GM19328 (cell line): ENCODE measurements around the gene ATXN10.
"Not testable (repeated sequence)": the region's sequence is repeated elsewhere in the genome, so short reads cannot be mapped to it uniquely, and the experiment has no call there.

Source experiments
- ATAC-seq: cut with Tn5 transposase; IDR thresholded peaks from one replicate; pipeline ENCODE4 v1.9.1; 2021; ENCODE audit warnings: mild to moderate bottlenecking, moderate library complexity; ENCODE audit not compliant: unreplicated experiment

Gene ATXN10

GRCh38 chr22:45677063-45677462, 5.4 kb downstream of the ATXN10 start:
- ATAC-seq = no peak

GRCh38 chr22:45678961-45679912, 7.6 kb downstream of the ATXN10 start:
- no peak for ATAC-seq

GRCh38 chr22:45680932-45681700, 9.5 kb downstream of the ATXN10 start:
- ATAC-seq = no peak

GRCh38 chr22:45682064-45682463, 10.4 kb downstream of the ATXN10 start:
- no peak for ATAC-seq

GRCh38 chr22:45682773-45683172, 11.1 kb downstream of the ATXN10 start:
- ATAC-seq = not testable (repeated sequence)

GRCh38 chr22:45683248-45683647, 11.6 kb downstream of the ATXN10 start:
- ATAC-seq = no peak

- ATAC-seq = no peak
Measured at GRCh38 chr22:45683680-45684079, 12.0 kb downstream of the ATXN10 start.

GRCh38 chr22:45684169-45684568, 12.5 kb downstream of the ATXN10 start:
- no peak for ATAC-seq

- ATAC-seq = no peak
Measured at GRCh38 chr22:45684752-45685574, 13.3 kb downstream of the ATXN10 start.

GRCh38 chr22:45686004-45686403, 14.4 kb downstream of the ATXN10 start:
- no peak for ATAC-seq

- no peak for ATAC-seq
Measured at GRCh38 chr22:45686836-45687235, 15.2 kb downstream of the ATXN10 start.

- ATAC-seq = no peak
Measured at GRCh38 chr22:45688600-45689080, 17.0 kb downstream of the ATXN10 start.

GRCh38 chr22:45689211-45689610, 17.6 kb downstream of the ATXN10 start:
- ATAC-seq = no peak

GRCh38 chr22:45690008-45690407, 18.4 kb downstream of the ATXN10 start:
- no peak for ATAC-seq

GRCh38 chr22:45692549-45692948, 20.9 kb downstream of the ATXN10 start:
- no peak for ATAC-seq

- ATAC-seq = no peak
Measured at GRCh38 chr22:45693835-45694234, 22.2 kb downstream of the ATXN10 start.

GRCh38 chr22:45696227-45696626, 24.6 kb downstream of the ATXN10 start:
- no peak for ATAC-seq

GRCh38 chr22:45698094-45698493, 26.5 kb downstream of the ATXN10 start:
- ATAC-seq = no peak

GRCh38 chr22:45702981-45703380, 31.3 kb downstream of the ATXN10 start:
- ATAC-seq = no peak

- ATAC-seq = no peak
Measured at GRCh38 chr22:45703758-45704157, 32.1 kb downstream of the ATXN10 start.

GRCh38 chr22:45704648-45705047, 33.0 kb downstream of the ATXN10 start:
- no peak for ATAC-seq
